Uterus (tissue), 2 donors: ENCODE data around the gene WDR87.

Experiments
- CTCF ChIP-seq, 4 experiments: fragments of 200-600 bp in 2 of 4; fragments of 450-650 bp in 2 of 4; sonication (generic) in 2 of 4; IDR thresholded peaks; one replicate each; pipeline ENCODE4 v1.5.1; 2016 to 2019; ENCODE audit warnings: antibody characterized with exemption in 4 of 4, mild to moderate bottlenecking in 2 of 4, moderate library complexity in 1 of 4
- POLR2A ChIP-seq, 2 donors: fragments of 450-650 bp; IDR thresholded peaks; one replicate each; pipeline ENCODE4 v1.6.1; 2016; ENCODE audit warnings: antibody characterized with exemption in 2 of 2, mild to moderate bottlenecking in 1 of 2, moderate library complexity in 1 of 2

DNA sequence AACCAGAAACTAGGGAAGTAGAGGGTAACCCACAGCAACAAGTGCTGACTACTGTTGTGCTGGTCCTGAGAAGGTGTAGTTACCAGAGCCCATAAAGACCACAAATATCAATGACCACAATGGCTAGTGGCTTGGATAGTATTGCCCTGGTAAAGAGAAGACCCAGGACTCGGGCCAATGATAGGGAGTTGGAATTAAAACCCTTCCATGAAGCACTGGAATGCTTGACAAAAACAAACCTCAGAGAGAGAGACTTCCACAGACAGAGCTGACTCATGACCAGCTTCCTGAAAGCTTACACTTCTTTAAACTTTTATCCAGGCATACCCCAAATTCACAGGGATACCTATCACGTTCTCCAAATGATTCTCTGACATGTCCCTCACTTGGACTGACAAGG lies 60.5 kb downstream of the WDR87 start:
- no peak for TF ChIP-seq CTCF (IDR thresholded peaks at IDR 0.05)
- TF ChIP-seq POLR2A (IDR thresholded peaks at IDR 0.05), result no peak
